MCF 10A (cell line): ENCODE data around the gene ZC3H7A. TPM values are rescaled to one million over a fixed set of nuclear protein-coding genes. Genes with fewer than 3 reads are reported as not detected.

Experiments
- BruUV-seq: library from RNA; stranded (reverse); fragments of 400-500 nt; replicated peaks from 2 replicates; lab custom pipeline; 2021; lab: Mats Ljungman, UMichigan
- CTCF ChIA-PET: fragments of 300-600 bp; sonication (Branson Sonifier 250); formaldehyde crosslinking; extraction: SDS; loops from one replicate; lab custom pipeline; 2021; ENCODE audit warnings: antibody characterized with exemption, inconsistent platforms; lab: Yijun Ruan, JAX
- POLR2A ChIA-PET: fragments of 300-600, 350-650 bp; sonication (Branson Sonifier 250); formaldehyde crosslinking; extraction: SDS; loops from one replicate; lab custom pipeline; 2020; ENCODE audit warnings: antibody characterized with exemption, inconsistent platforms; lab: Yijun Ruan, JAX
- DNase-seq: peaks from one replicate; pipeline ENCODE4 v3.0.0-alpha.2; 2018; ENCODE audit not compliant: unreplicated experiment
- H3K27ac Mint-ChIP-seq: one replicate; pipeline ENCODE4 v1.8.0; 2022; ENCODE audit warnings: mild to moderate bottlenecking, low read depth, mixed read lengths; ENCODE audit not compliant: unreplicated experiment
- H3K27me3 Mint-ChIP-seq: one replicate; pipeline ENCODE4 v1.8.0; 2022; ENCODE audit warnings: mixed read lengths; ENCODE audit not compliant: insufficient read depth, unreplicated experiment
- H3K36me3 Mint-ChIP-seq: one replicate; pipeline ENCODE4 v1.8.0; 2022; ENCODE audit warnings: mild to moderate bottlenecking, moderate library complexity, mixed read lengths; ENCODE audit not compliant: insufficient read depth, unreplicated experiment
- H3K4me1 Mint-ChIP-seq: one replicate; pipeline ENCODE4 v1.8.0; 2022; ENCODE audit warnings: mixed read lengths; ENCODE audit not compliant: insufficient read depth, unreplicated experiment
- H3K4me3 Mint-ChIP-seq: one replicate; pipeline ENCODE4 v1.8.0; 2022; ENCODE audit warnings: mild to moderate bottlenecking, moderate library complexity, mixed read lengths; ENCODE audit not compliant: unreplicated experiment
- H3K9me3 Mint-ChIP-seq: one replicate; pipeline ENCODE4 v1.8.0; 2022; ENCODE audit warnings: mixed read lengths; ENCODE audit not compliant: unreplicated experiment
- CTCF ChIP-seq: fragments of 200-600 bp; IDR thresholded peaks from one replicate; pipeline ENCODE4 v1.8.0; 2022; ENCODE audit warnings: antibody characterized with exemption, mild to moderate bottlenecking; ENCODE audit not compliant: unreplicated experiment
- intact Hi-C: fragments of 100-400 bp; cut with micrococcal nuclease; formaldehyde crosslinking; loops from 2 replicates; pipeline ENCODE4 v1.14.1; 2022
- total RNA-seq: library from RNA; stranded (reverse); gene quantifications from 2 replicates; pipeline ENCODE4 v1.2.3, GENCODE V29; 2022

Gene ZC3H7A
- total RNA-seq, 1 experiment from 2014 or later, result 66.9 TPM

- ChIA-PET POLR2A (no interaction called here), CTCF (interaction anchor here (0.6 to 1.1 kb wide), 3 partner anchors 26 to 341 kb away, joined by 3 read pairs; no protein-coding TSS in a partner anchor)
- intact Hi-C loops, result no loop called here
- Mint-ChIP-seq H3K36me3 (peaks cover 66% of the 10 kb centered on the region), H3K27me3 (no peaks in the 10 kb centered on the region), H3K27ac (no peak overlapping the region), H3K4me1 (peaks cover 24% of the 10 kb centered on the region), H3K4me3 (no peak overlapping the region), H3K9me3 (no peaks in the 10 kb centered on the region)
- no peak for DNase-seq
- BruUV-seq, result no TSS peak
- no peak for TF ChIP-seq CTCF
These were observed 60.2 kb downstream of the ZC3H7A start for GRCh38 chr16:11736903-11737302.

GRCh38 chr16:11735787-11736186 is 61.3 kb downstream of the ZC3H7A start:
- no peaks in the 10 kb centered on the region for H3K27me3 Mint-ChIP-seq
- CTCF ChIA-PET, result interaction anchor here (1.1 kb wide), 1 partner anchor 25 kb away, joined by 3 read pairs; no protein-coding TSS in a partner anchor
- H3K4me3 Mint-ChIP-seq, result no peak overlapping the region
- TF ChIP-seq CTCF, result no peak
- intact Hi-C loops, result no loop called here
- no TSS peak for BruUV-seq
- peaks cover 76% of the 10 kb centered on the region for H3K36me3 Mint-ChIP-seq
- no peak for DNase-seq
- H3K9me3 Mint-ChIP-seq, result no peaks in the 10 kb centered on the region
- H3K4me1 Mint-ChIP-seq, result peaks cover 15% of the 10 kb centered on the region
- no peak overlapping the region for H3K27ac Mint-ChIP-seq
- POLR2A ChIA-PET, result interaction anchor here (0.9 kb wide), 1 partner anchor 11 kb away, joined by 3 read pairs; no protein-coding TSS in a partner anchor

GRCh38 chr16:11734653-11735043 is 62.4 kb downstream of the ZC3H7A start:
- BruUV-seq, result no TSS peak

More at GRCh38 chr16:11734653-11735043, 62.4 kb downstream of the ZC3H7A start:
- ChIA-PET POLR2A (interaction anchor here (0.6 to 1.8 kb wide), 2 partner anchors 8 to 47 kb away, joined by 3 to 6 read pairs; partner anchors contain the start of gene TXNDC11), CTCF (no interaction called here)
- H3K36me3 Mint-ChIP-seq, result peaks cover 83% of the 10 kb centered on the region
- no peak overlapping the region for H3K27ac Mint-ChIP-seq
- intact Hi-C loops, result no loop called here
- H3K27me3 Mint-ChIP-seq, result no peaks in the 10 kb centered on the region
- no peak overlapping the region for H3K4me3 Mint-ChIP-seq
- H3K9me3 Mint-ChIP-seq, result no peaks in the 10 kb centered on the region
- no peak for DNase-seq
- TF ChIP-seq CTCF, result no peak
- H3K4me1 Mint-ChIP-seq, result peaks cover 7% of the 10 kb centered on the region
